Fibroblast of lung (primary cell): ENCODE data around the gene CDK4.

ENCODE experiments used
- CTCF ChIP-seq, 2 donors: IDR thresholded peaks in 1 of 2; conservative IDR thresholded peaks in 1 of 2; 1 replicate in 1 of 2; 2 replicates in 1 of 2; pipeline ENCODE4 v1.5.1; 2011 to 2012; ENCODE audit warnings: low read length in 2 of 2, control low read depth in 1 of 2, inconsistent platforms in 1 of 2, low read depth in 1 of 2, mild to moderate bottlenecking in 1 of 2
- EZH2 ChIP-seq: IDR thresholded peaks from 2 replicates; pipeline ENCODE4 v1.5.1; 2012; ENCODE audit warnings: low read length, control low read depth, mild to moderate bottlenecking; ENCODE audit errors: missing control alignments

- TF ChIP-seq CTCF (conservative IDR thresholded peaks at IDR 0.05 in 1 of 2, IDR thresholded peaks at IDR 0.05 in 1 of 2; ENCODE audit: low read depth in 1 of 2, low read length in 2 of 2) (no peak), EZH2 (no peak)
Observed at GRCh38 chr12:57751432-57751787, 700 bp downstream of the CDK4 start.
